OCI-LY7 (cell line): Measurements from ENCODE around the gene TGM6. TPM values are rescaled to one million over a fixed set of nuclear protein-coding genes. Genes with fewer than 3 reads are reported as not detected.

ENCODE experiments used
- BruUV-seq: library from RNA; stranded (reverse); fragments of 400-500 nt; replicated peaks from 2 replicates; lab custom pipeline; 2021; lab: Mats Ljungman, UMichigan
- CTCF ChIA-PET: fragments of 300-600 bp; sonication (Branson Sonifier 250); formaldehyde crosslinking; loops from one replicate; lab custom pipeline; 2022; ENCODE audit warnings: antibody characterized with exemption; ENCODE audit not compliant: unreplicated experiment; lab: Charles Lee
- POLR2A ChIA-PET: fragments of 300-600 bp; sonication (Branson Sonifier 250); formaldehyde crosslinking; loops from one replicate; lab custom pipeline; 2022; ENCODE audit warnings: antibody characterized with exemption; lab: Charles Lee
- DNase-seq: peaks from one replicate; pipeline ENCODE4 v3.0.0-alpha.2; 2015; ENCODE audit warnings: low spot score
- H2AFZ ChIP-seq: fragments of 200-600 bp; sonication (generic), shearing (Covaris generic); 2 replicates; pipeline ENCODE4 v1.6.1; 2014; ENCODE audit warnings: mild to moderate bottlenecking, antibody characterized with exemption, low read length, moderate library complexity
- H3K27ac ChIP-seq: fragments of 200-600 bp; sonication (generic); 2 replicates; pipeline ENCODE4 v1.5.1; 2014; ENCODE audit warnings: mixed run types, low read depth, mild to moderate bottlenecking, moderate library complexity, low read length, inconsistent platforms; ENCODE audit not compliant: poor library complexity, severe bottlenecking
- H3K36me3 ChIP-seq: fragments of 200-600 bp; sonication (generic); 2 replicates; pipeline ENCODE4 v1.6.1; 2014; ENCODE audit warnings: mild to moderate bottlenecking, antibody characterized with exemption, low read length, moderate library complexity, mixed read lengths; ENCODE audit not compliant: insufficient read depth
- H3K4me1 ChIP-seq: fragments of 200-600 bp; sonication (generic); 2 replicates; pipeline ENCODE4 v1.5.1; 2014; ENCODE audit warnings: mild to moderate bottlenecking, low read length; ENCODE audit not compliant: insufficient read depth, poor library complexity, severe bottlenecking
- H3K4me2 ChIP-seq: fragments of 200-600 bp; sonication (generic); 2 replicates; pipeline ENCODE4 v1.6.1; 2014; ENCODE audit warnings: mild to moderate bottlenecking, low read length
- H3K4me3 ChIP-seq: fragments of 200-600 bp; sonication (generic); 2 replicates; pipeline ENCODE4 v1.5.1; 2014; ENCODE audit warnings: mild to moderate bottlenecking, low read depth, low read length; ENCODE audit not compliant: poor library complexity, severe bottlenecking
- H3K79me2 ChIP-seq: fragments of 200-600 bp; sonication (generic); 2 replicates; pipeline ENCODE4 v1.6.1; 2016; ENCODE audit warnings: low read depth, mild to moderate bottlenecking, low read length, moderate library complexity, mixed read lengths; ENCODE audit not compliant: insufficient read depth
- H3K9me2 ChIP-seq: fragments of 200-600 bp; sonication (generic); 2 replicates; pipeline ENCODE4 v1.6.1; 2016; ENCODE audit warnings: mild to moderate bottlenecking, low read length, mixed read lengths; ENCODE audit not compliant: insufficient read depth
- H3K9me3 ChIP-seq: fragments of 200-600 bp; sonication (generic); 2 replicates; pipeline ENCODE4 v1.6.1; 2014; ENCODE audit warnings: mild to moderate bottlenecking, mixed run types, low read length, mixed read lengths
- H4K20me1 ChIP-seq: fragments of 200-600 bp; sonication (generic); 2 replicates; pipeline ENCODE4 v1.6.1; 2014; ENCODE audit warnings: mild to moderate bottlenecking, antibody characterized with exemption, low read length, moderate library complexity, mixed read lengths; ENCODE audit not compliant: insufficient read depth
- CTCF ChIP-seq: fragments of 200-600 bp; sonication (generic); conservative IDR thresholded peaks from 2 replicates; pipeline ENCODE4 v1.5.1; 2014; ENCODE audit warnings: mild to moderate bottlenecking, antibody characterized with exemption, low read length, moderate library complexity, mixed read lengths
- EZH2phosphoT487 ChIP-seq: fragments of 200-600 bp; sonication (generic); IDR thresholded peaks from 2 replicates; pipeline ENCODE4 v1.6.1; 2018; ENCODE audit warnings: low read depth, borderline replicate concordance, mild to moderate bottlenecking, mixed run types, antibody characterized with exemption, low read length, moderate library complexity, mixed read lengths
- intact Hi-C: fragments of 100-400 bp; cut with micrococcal nuclease; formaldehyde crosslinking; loops from one replicate; pipeline ENCODE4 v1.10.0; 2022; ENCODE audit not compliant: unreplicated experiment
- total RNA-seq, 2 experiments: library from RNA; depleted of rRNA in 1 of 2; stranded (reverse); fragments of >200 nt in 1 of 2; shearing (Covaris generic) in 1 of 2; gene quantifications; 2 replicates each; pipeline ENCODE4 v1.2.3, GENCODE V29; 2014 to 2022

The TGM6 gene
- total RNA-seq, 2 experiments from 2014 or later = not detected

- CTCF ChIA-PET = no interaction called here
- H3K4me3 ChIP-seq = no peak overlapping the region
- peaks cover 13% of the 10 kb centered on the region for H4K20me1 ChIP-seq
- no peak overlapping the region for H3K27ac ChIP-seq
- H3K9me2 ChIP-seq = no peaks in the 10 kb centered on the region
- POLR2A ChIA-PET = interaction anchor here (0.7 to 0.9 kb wide), 2 partner anchors 34 to 1058 kb away, joined by 3 read pairs; no protein-coding TSS in a partner anchor
- intact Hi-C loops = loop anchor here (5.0 kb wide), 2 partner anchors 49 to 371 kb away; partner anchors contain the start of gene STK35
- peaks cover 19% of the 10 kb centered on the region for H3K36me3 ChIP-seq
- no peak for DNase-seq
- BruUV-seq = no TSS peak
- 0 out of 2 replicates have a peak overlapping the region, but pooled peaks have one; percentile 38 for H3K4me2 ChIP-seq
- H3K9me3 ChIP-seq = no peaks in the 10 kb centered on the region
- TF ChIP-seq CTCF (no peak), EZH2phosphoT487 (no peak)
- no peak overlapping the region for H2AFZ ChIP-seq
- H3K4me1 ChIP-seq = peaks cover 22% of the 10 kb centered on the region
- peaks cover 21% of the 10 kb centered on the region for H3K79me2 ChIP-seq
Measured at GRCh38 chr20:2473516-2473915, 92.8 kb downstream of the TGM6 start.

GRCh38 chr20:2475850-2476741 is 95.4 kb downstream of the TGM6 start:
- DNase-seq = no peak
- ChIA-PET CTCF (no interaction called here), POLR2A (no interaction called here)
- Histone ChIP-seq H3K4me3 (no peak overlapping the region), H3K36me3 (peaks cover 11% of the 10 kb centered on the region), H2AFZ (no peak overlapping the region), H3K4me1 (peaks cover 13% of the 10 kb centered on the region), H3K27ac (no peak overlapping the region), H3K9me2 (no peaks in the 10 kb centered on the region), H3K79me2 (no peaks in the 10 kb centered on the region), H4K20me1 (no peaks in the 10 kb centered on the region), H3K9me3 (peaks cover 7% of the 10 kb centered on the region; the same call in 1 of the 2 replicates), H3K4me2 (no peak overlapping the region)
- intact Hi-C loops = no loop called here
- BruUV-seq = no TSS peak
- no peak for TF ChIP-seq EZH2phosphoT487

GRCh38 chr20:2476742-2477615 is 96.3 kb downstream of the TGM6 start:
- Histone ChIP-seq H3K36me3 (peaks cover 20% of the 10 kb centered on the region), H4K20me1 (no peaks in the 10 kb centered on the region), H3K9me3 (peaks cover 9% of the 10 kb centered on the region; the same call in 1 of the 2 replicates), H3K79me2 (no peaks in the 10 kb centered on the region), H3K4me3 (no peak overlapping the region), H3K27ac (no peak overlapping the region), H3K4me2 (no peak overlapping the region), H3K4me1 (peaks cover 9% of the 10 kb centered on the region), H2AFZ (no peak overlapping the region), H3K9me2 (no peaks in the 10 kb centered on the region)
- ChIA-PET POLR2A (no interaction called here), CTCF (interaction anchor here (0.5 kb wide), 1 partner anchor 128 kb away, joined by 4 read pairs; no protein-coding TSS in a partner anchor)
- no TSS peak for BruUV-seq
- peak; percentile 60 for TF ChIP-seq CTCF
- no peak for TF ChIP-seq EZH2phosphoT487
- DNase-seq = no peak
- intact Hi-C loops = no loop called here
